AG10803 (cell line): ENCODE measurements around the gene CACNG6.

ENCODE experiments used
- DNase-seq: peaks from one replicate; pipeline ENCODE4 v3.0.0; 2010; ENCODE audit warnings: low read depth
- H3K4me3 ChIP-seq: 2 replicates; pipeline ENCODE4 v1.5.1; 2011; ENCODE audit warnings: mild to moderate bottlenecking, low read length, control low read depth
- TF ChIP-seq, protein P1 (sequence below): conservative IDR thresholded peaks from 2 replicates; pipeline ENCODE4 v1.5.1; 2011; ENCODE audit warnings: mild to moderate bottlenecking, low read length, control low read depth, inconsistent platforms

The CACNG6 gene

DNA sequence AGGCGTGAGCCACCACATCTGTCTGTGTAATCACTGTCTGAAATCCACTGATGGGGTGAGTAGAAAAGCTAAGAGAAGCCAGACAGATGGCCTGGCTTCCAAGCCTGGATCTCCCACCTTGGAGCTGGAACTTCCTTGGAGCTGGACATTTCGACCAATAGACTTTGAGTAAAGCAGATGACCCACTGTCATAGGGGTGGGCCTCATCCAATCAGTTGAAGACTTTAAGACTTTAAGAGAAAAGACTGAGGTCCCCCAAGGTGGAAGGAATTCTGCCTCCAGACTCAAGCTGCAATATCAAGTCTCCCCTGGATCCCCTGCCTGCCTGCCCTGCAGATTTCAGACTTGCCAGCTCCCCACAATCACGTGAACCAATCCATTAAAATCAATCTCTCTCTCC lies 51.6 kb downstream of the CACNG6 start:
- TF ChIP-seq, protein P1, sequence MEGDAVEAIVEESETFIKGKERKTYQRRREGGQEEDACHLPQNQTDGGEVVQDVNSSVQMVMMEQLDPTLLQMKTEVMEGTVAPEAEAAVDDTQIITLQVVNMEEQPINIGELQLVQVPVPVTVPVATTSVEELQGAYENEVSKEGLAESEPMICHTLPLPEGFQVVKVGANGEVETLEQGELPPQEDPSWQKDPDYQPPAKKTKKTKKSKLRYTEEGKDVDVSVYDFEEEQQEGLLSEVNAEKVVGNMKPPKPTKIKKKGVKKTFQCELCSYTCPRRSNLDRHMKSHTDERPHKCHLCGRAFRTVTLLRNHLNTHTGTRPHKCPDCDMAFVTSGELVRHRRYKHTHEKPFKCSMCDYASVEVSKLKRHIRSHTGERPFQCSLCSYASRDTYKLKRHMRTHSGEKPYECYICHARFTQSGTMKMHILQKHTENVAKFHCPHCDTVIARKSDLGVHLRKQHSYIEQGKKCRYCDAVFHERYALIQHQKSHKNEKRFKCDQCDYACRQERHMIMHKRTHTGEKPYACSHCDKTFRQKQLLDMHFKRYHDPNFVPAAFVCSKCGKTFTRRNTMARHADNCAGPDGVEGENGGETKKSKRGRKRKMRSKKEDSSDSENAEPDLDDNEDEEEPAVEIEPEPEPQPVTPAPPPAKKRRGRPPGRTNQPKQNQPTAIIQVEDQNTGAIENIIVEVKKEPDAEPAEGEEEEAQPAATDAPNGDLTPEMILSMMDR = no peak
- no peak overlapping the region for H3K4me3 ChIP-seq
- no peak for DNase-seq

DNA sequence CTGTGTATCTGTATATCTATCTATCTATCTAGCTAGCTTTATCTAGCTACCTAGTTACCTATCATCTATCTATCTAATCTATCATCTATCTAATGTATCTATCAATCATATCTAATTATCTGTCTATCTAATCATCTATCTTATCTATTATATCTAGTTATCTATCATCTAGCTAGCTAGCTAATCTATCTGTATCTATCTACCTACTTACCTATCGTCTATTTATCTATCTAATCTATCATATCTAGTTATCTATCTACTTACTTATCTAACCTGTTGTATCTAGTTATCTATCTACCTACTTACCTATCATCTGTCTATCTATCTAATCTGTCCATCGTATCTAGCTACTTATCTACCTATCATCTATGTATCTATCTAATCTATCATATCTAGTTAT lies 54.3 kb downstream of the CACNG6 start:
- no peak for DNase-seq
- TF ChIP-seq, protein P1 = no peak
- H3K4me3 ChIP-seq = no peak overlapping the region

DNA sequence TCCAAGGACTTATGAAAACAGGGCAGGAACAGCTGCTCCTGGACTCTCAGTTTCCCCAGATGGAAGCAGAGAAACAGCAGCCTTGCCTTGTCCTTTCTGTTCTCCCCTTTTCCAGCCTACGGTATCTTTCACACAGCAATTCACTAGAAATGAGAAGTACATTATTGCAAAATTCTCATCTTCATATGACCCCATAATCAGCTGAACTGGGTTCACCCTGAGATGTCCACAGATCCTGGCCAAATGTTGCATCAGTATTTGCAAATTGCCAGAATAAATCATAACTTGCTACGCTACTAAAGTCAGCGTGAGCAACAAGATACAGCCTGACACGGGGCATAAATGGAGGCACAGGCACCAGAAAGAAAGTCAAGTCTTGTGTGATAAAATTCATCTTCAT lies 56.2 kb downstream of the CACNG6 start:
- no peak for DNase-seq
- no peak overlapping the region for H3K4me3 ChIP-seq
- TF ChIP-seq, protein P1 = no peak
